B cell (primary cell): ENCODE data around the gene SPECC1. TPM values are rescaled to one million over a fixed set of nuclear protein-coding genes. Genes with fewer than 3 reads are reported as not detected.

Experiments used
- ATAC-seq: fragments of 200-7000 bp; cut with Tn5 transposase; one replicate; pipeline ENCODE4 v1.10.0; 2021; ENCODE audit warnings: low read depth, mild to moderate bottlenecking, moderate number of reproducible peaks, moderate library complexity
- CTCF ChIA-PET: fragments of 350-600 bp; sonication (Branson Sonifier 250); formaldehyde crosslinking; loops from one replicate; lab custom pipeline; 2021; ENCODE audit warnings: antibody characterized with exemption, inconsistent platforms; lab: Charles Lee
- POLR2A ChIA-PET: fragments of 350-600 bp; sonication (Branson Sonifier 250); formaldehyde crosslinking; loops from one replicate; lab custom pipeline; 2021; ENCODE audit warnings: antibody characterized with exemption; lab: Charles Lee
- DNase-seq: peaks from one replicate; pipeline ENCODE4 v3.0.0; 2013
- H2AFZ ChIP-seq: 2 replicates; pipeline ENCODE4 v1.6.1; 2012; ENCODE audit warnings: mild to moderate bottlenecking, low read depth, low read length; ENCODE audit not compliant: insufficient read depth, poor library complexity, severe bottlenecking
- H3K27ac ChIP-seq, 2 donors: 1 replicate in 1 of 2; 2 replicates in 1 of 2; pipeline ENCODE4 v1.5.1; 2012 to 2013; ENCODE audit warnings: low read length in 2 of 2, mild to moderate bottlenecking in 2 of 2, moderate library complexity in 1 of 2
- H3K27me3 ChIP-seq, 4 experiments: fragments of 200-600 bp in 1 of 4; sonication (generic) in 1 of 4; replicated peaks in 1 of 4; 1 replicate in 2 of 4; 2 replicates in 2 of 4; pipeline versions ENCODE4 v1.6.1 to v1.7.0; 2013 to 2016; ENCODE audit warnings: low read length in 3 of 4, mild to moderate bottlenecking in 2 of 4, mixed read lengths in 1 of 4, moderate library complexity in 1 of 4; ENCODE audit not compliant: insufficient read depth in 4 of 4, control insufficient read depth in 3 of 4; ENCODE audit errors: control extremely low read depth in 1 of 4
- H3K36me3 ChIP-seq, 2 experiments: replicated peaks in 1 of 2; 1 replicate in 1 of 2; 2 replicates in 1 of 2; pipeline versions ENCODE4 v1.6.1 to v1.7.1; 2013; ENCODE audit warnings: low read length in 1 of 2; ENCODE audit not compliant: insufficient read depth in 2 of 2, control insufficient read depth in 1 of 2; ENCODE audit errors: control extremely low read depth in 1 of 2, extremely low read depth in 1 of 2
- H3K4me1 ChIP-seq, 2 donors: fragments of 200-600 bp in 1 of 2; sonication (generic) in 1 of 2; 1 replicate in 1 of 2; 2 replicates in 1 of 2; pipeline versions ENCODE4 v1.5.1 to v1.6.1; 2013 to 2017; ENCODE audit warnings: low read length in 2 of 2; ENCODE audit not compliant: control insufficient read depth in 2 of 2, insufficient read depth in 2 of 2
- H3K4me2 ChIP-seq: replicated peaks from 2 replicates; pipeline ENCODE3; 2012; ENCODE audit warnings: mild to moderate bottlenecking, low read depth, low read length; ENCODE audit not compliant: poor library complexity, severe bottlenecking
- H3K4me3 ChIP-seq, 5 experiments: fragments of 200-600 bp in 1 of 5; sonication (generic) in 1 of 5; 1 replicate in 3 of 5; 2 replicates in 2 of 5; pipeline versions ENCODE4 v1.5.1 to v1.7.0; 2011 to 2016; ENCODE audit warnings: low read length in 4 of 5, mild to moderate bottlenecking in 4 of 5, low read depth in 2 of 5, control low read depth in 1 of 5, moderate library complexity in 1 of 5; ENCODE audit not compliant: insufficient read depth in 1 of 5; ENCODE audit errors: control extremely low read depth in 1 of 5, extremely low read depth in 1 of 5
- H3K79me2 ChIP-seq: fragments of 200-600 bp; sonication (generic); one replicate; pipeline ENCODE4 v1.6.0; 2016; ENCODE audit warnings: low read length; ENCODE audit not compliant: control insufficient read depth, insufficient read depth
- H3K9ac ChIP-seq: fragments of 200-600 bp; sonication (generic); 2 replicates; pipeline ENCODE4 v1.6.1; 2017; ENCODE audit warnings: mild to moderate bottlenecking, low read length, moderate library complexity
- H3K9me3 ChIP-seq, 3 donors: one replicate each; pipeline versions ENCODE4 v1.6.1 to v1.7.1; 2013; ENCODE audit warnings: low read length in 2 of 3; ENCODE audit not compliant: control insufficient read depth in 2 of 3, insufficient read depth in 1 of 3; ENCODE audit errors: control extremely low read depth in 1 of 3
- H4K20me1 ChIP-seq: 2 replicates; pipeline ENCODE4 v1.6.0; 2012; ENCODE audit warnings: mild to moderate bottlenecking, low read length; ENCODE audit not compliant: insufficient read depth, control insufficient read depth, poor library complexity, severe bottlenecking
- H3K27ac Mint-ChIP-seq: one replicate; pipeline ENCODE4 v1.8.0; 2021; ENCODE audit warnings: mixed read lengths
- H3K27me3 Mint-ChIP-seq: one replicate; pipeline ENCODE4 v1.8.0; 2021; ENCODE audit warnings: mixed read lengths
- H3K4me1 Mint-ChIP-seq: one replicate; pipeline ENCODE4 v1.8.0; 2021; ENCODE audit warnings: mixed read lengths
- H3K4me3 Mint-ChIP-seq: one replicate; pipeline ENCODE4 v1.8.0; 2021; ENCODE audit warnings: mixed read lengths
- H3K9me3 Mint-ChIP-seq: one replicate; pipeline ENCODE4 v1.8.0; 2022; ENCODE audit warnings: mixed read lengths; ENCODE audit not compliant: insufficient read depth
- EZH2 ChIP-seq: IDR thresholded peaks from 2 replicates; pipeline ENCODE4 v1.6.1; 2012; ENCODE audit warnings: borderline replicate concordance, low read depth, mild to moderate bottlenecking, moderate library complexity, low read length; ENCODE audit not compliant: insufficient read depth, poor library complexity, severe bottlenecking
- WGBS: methylation state at CpG from one replicate; pipeline ENCODE4 v1.1.5; 2013; ENCODE audit warnings: missing lambda C conversion rate; ENCODE audit not compliant: insufficient coverage; 5-methylcytosine and 5-hydroxymethylcytosine counted together
- intact Hi-C: fragments of 100-400 bp; cut with micrococcal nuclease; formaldehyde crosslinking; loops from one replicate; pipeline ENCODE4 v1.10.0; 2022
- polyA plus RNA-seq: library from polyadenylated mRNA; depleted of rRNA; stranded (reverse); fragments of >200 nt; gene quantifications from 2 replicates; pipeline ENCODE4 v1.2.3, GENCODE V29; 2012
- total RNA-seq, 2 donors: library from RNA; stranded (reverse); fragments of 120-200 nt in 1 of 2; gene quantifications; 1 replicate in 1 of 2; 2 replicates in 1 of 2; pipeline versions ENCODE4 v1.2.3 to v1.2.4, GENCODE V29; 2013 to 2022
- TF ChIP-seq, protein P1 (sequence below): fragments of 200-600 bp; IDR thresholded peaks from one replicate; pipeline ENCODE4 v1.8.0; 2022; ENCODE audit warnings: antibody characterized with exemption, mild to moderate bottlenecking

Gene SPECC1
- total and polyA plus RNA-seq, 2 donors (not counting 1 experiment from before 2014, with no cell fraction given) = 4.6 to 7.4 TPM

DNA sequence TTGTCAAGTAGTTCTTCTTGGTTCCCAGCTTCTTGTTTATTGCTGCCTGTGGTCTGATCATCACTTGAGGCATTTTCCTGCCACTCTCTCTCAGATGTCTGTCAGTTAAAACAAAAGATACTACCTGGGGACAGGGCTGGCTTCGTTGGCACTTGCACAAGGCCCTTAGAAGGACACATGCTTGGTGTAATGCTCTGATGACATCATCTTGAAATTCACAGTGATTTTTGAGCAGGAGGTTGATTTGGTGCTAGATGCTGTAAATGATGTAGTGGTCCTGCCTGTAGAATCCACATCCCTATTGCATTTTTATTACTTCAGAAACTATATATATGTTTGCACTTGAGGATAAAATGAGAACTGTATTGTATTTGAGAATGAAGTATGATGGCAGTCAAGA, 247.8 kb downstream of the SPECC1 start:
- H3K27ac Mint-ChIP-seq = no peak overlapping the region
- H3K27me3 ChIP-seq = no peaks in the 10 kb centered on the region
- H3K36me3 ChIP-seq = peaks cover 0 to 1% of the 10 kb centered on the region in 2 experiments
- no peaks in the 10 kb centered on the region for H3K4me1 ChIP-seq
- H2AFZ ChIP-seq = no peak overlapping the region
- ATAC-seq = no peak
- peaks cover 6% of the 10 kb centered on the region for H3K9me3 Mint-ChIP-seq
- no peak overlapping the region for H3K4me2 ChIP-seq
- no peak overlapping the region for H3K27ac ChIP-seq
- H3K9me3 ChIP-seq = peaks cover 0 to 4% (median 0%) of the 10 kb centered on the region in 3 donors
- no peak overlapping the region for H3K4me3 Mint-ChIP-seq
- TF ChIP-seq, protein P1, sequence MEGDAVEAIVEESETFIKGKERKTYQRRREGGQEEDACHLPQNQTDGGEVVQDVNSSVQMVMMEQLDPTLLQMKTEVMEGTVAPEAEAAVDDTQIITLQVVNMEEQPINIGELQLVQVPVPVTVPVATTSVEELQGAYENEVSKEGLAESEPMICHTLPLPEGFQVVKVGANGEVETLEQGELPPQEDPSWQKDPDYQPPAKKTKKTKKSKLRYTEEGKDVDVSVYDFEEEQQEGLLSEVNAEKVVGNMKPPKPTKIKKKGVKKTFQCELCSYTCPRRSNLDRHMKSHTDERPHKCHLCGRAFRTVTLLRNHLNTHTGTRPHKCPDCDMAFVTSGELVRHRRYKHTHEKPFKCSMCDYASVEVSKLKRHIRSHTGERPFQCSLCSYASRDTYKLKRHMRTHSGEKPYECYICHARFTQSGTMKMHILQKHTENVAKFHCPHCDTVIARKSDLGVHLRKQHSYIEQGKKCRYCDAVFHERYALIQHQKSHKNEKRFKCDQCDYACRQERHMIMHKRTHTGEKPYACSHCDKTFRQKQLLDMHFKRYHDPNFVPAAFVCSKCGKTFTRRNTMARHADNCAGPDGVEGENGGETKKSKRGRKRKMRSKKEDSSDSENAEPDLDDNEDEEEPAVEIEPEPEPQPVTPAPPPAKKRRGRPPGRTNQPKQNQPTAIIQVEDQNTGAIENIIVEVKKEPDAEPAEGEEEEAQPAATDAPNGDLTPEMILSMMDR = no peak
- TF ChIP-seq EZH2 = no peak
- intact Hi-C loops = no loop called here
- no peak overlapping the region for H3K9ac ChIP-seq
- no peaks in the 10 kb centered on the region for H3K27me3 Mint-ChIP-seq
- POLR2A ChIA-PET = no interaction called here
- no peak for DNase-seq
- no peak overlapping the region for H3K4me3 ChIP-seq
- no peaks in the 10 kb centered on the region for H3K4me1 Mint-ChIP-seq
- 100% methylated on average over 1 of the region's 1 CpG for WGBS
- no peaks in the 10 kb centered on the region for H3K79me2 ChIP-seq
- no peaks in the 10 kb centered on the region for H4K20me1 ChIP-seq
- CTCF ChIA-PET = interaction anchor here (1.1 kb wide), 1 partner anchor 12 kb away, joined by 3 read pairs; no protein-coding TSS in a partner anchor

DNA sequence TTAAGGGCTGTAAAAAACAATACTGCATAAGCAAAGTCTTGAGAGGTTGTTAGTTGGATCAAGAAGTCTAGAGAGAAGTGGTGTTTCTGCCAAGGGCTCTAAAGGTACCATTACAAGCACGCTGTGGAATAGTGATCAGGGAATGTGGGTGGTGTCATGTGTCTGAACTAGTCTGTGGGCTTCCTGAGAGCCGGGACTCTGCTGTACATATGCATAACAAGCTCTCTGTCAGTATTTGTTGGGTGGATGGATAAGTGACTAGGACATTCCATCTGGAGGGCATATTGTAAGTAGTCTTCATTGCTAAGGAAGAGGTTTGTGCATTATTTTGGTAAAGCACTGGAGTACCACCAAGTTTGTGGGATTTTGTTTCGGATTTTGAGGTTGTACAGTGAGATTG, 248.6 kb downstream of the SPECC1 start:
- intact Hi-C loops = no loop called here
- H3K27ac ChIP-seq = no peak overlapping the region
- no peaks in the 10 kb centered on the region for H3K4me1 Mint-ChIP-seq
- H3K79me2 ChIP-seq = no peaks in the 10 kb centered on the region
- no peak for TF ChIP-seq EZH2
- TF ChIP-seq, protein P1 = no peak
- H3K27ac Mint-ChIP-seq = no peak overlapping the region
- ChIA-PET POLR2A (no interaction called here), CTCF (no interaction called here)
- 96% methylated on average over 3 of the region's 3 CpGs for WGBS
- no peaks in the 10 kb centered on the region for H3K27me3 ChIP-seq
- H3K9ac ChIP-seq = no peak overlapping the region
- peaks cover 0 to 4% (median 0%) of the 10 kb centered on the region in 3 donors for H3K9me3 ChIP-seq
- H3K4me1 ChIP-seq = no peaks in the 10 kb centered on the region
- H3K27me3 Mint-ChIP-seq = no peaks in the 10 kb centered on the region
- ATAC-seq (no peak), DNase-seq (no peak)
- no peak overlapping the region for H3K4me2 ChIP-seq
- H3K4me3 ChIP-seq = no peak overlapping the region
- H3K9me3 Mint-ChIP-seq = peaks cover 6% of the 10 kb centered on the region
- H3K4me3 Mint-ChIP-seq = no peak overlapping the region
- H3K36me3 ChIP-seq = no peaks in the 10 kb centered on the region
- H4K20me1 ChIP-seq = no peaks in the 10 kb centered on the region
- no peak overlapping the region for H2AFZ ChIP-seq
